Measurements from ENCODE around the gene WWC1.
A peak's percentile ranks its signal among the peaks of the same experiment; 100 is the strongest.
"Not testable (repeated sequence)": the region's sequence is repeated elsewhere in the genome, so short reads cannot be mapped to it uniquely, and the experiment has no call there.

WWC1 gene

DNA sequence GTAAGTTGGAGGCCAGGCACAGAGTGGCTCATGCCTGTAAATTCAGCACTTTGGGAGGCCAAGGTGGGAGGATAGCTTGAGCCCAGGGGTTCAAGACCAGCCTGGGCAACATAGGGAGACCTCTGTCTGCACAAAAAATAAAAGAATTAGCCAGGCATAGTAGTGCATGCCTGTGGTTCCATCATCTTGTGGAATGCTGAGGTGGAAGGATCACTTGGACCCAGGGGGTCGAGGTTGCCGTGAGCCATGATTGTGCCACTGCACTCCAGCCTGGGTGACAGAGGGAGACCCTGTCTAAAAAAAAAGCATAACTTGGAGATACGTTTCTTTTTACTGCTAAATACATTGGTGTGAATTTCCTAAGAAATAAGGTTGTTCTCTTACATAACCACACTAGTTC is 19.1 kb downstream of the WWC1 start:
- not testable (repeated sequence) for DNase-seq

DNA sequence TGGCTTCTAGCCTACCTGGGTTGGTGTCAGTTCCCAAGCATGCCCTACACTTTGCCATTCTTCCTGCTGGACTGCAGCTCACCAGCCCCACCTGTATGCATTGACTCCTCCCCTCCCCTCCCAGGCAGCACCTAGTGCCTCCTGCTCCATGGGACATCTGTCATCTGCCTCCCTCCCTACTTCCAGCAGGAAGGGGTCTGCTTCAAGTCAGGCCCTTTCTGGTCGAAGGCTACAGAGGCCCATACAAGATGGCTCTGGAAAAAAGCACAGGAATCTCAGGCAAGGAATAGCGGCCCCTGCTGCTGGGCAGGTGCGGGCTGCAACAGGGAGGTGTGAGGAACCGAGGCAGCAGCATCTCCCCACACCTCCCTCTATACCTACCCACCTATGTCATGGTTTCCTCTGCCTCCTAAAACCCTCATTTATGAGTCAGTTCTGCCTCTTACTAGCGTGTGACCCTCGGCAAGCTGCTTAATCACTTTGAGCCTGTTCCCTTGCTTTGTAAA is 19.7 kb downstream of the WWC1 start:
- DNase-seq = no peak

DNA sequence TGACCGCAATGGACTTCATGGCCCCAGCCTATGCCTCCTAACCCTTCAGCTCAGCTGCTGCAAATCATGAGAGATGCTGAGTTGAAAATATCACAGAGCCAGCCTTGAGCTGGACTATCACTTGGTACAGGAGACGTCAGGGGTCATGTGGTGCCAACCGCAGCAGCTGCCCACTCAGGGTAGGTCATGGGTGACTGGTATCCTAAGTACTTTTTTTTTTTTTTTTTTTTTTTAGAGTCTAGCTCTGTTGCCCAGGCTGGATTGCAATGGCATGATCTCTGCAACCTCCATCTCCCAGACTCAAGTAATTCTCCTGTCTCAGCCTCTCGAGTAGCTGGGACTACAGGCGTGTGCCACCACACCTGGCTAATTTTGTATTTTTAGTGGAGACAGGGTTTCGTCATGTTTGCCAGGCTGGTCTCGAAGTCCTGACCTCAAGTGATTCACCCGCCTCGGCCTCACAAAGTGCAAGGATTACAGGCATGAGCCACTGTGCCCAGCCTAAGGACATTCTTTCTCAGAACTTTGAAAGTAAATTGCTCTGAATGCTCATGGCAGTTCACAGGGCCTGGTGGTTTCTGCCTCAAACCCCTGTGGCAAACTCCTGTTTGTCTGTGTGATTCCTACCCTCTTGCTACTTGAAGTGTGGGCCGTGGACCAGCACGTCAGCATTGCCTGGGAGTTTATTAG is 21.3 kb downstream of the WWC1 start:
- no peak for DNase-seq

DNA sequence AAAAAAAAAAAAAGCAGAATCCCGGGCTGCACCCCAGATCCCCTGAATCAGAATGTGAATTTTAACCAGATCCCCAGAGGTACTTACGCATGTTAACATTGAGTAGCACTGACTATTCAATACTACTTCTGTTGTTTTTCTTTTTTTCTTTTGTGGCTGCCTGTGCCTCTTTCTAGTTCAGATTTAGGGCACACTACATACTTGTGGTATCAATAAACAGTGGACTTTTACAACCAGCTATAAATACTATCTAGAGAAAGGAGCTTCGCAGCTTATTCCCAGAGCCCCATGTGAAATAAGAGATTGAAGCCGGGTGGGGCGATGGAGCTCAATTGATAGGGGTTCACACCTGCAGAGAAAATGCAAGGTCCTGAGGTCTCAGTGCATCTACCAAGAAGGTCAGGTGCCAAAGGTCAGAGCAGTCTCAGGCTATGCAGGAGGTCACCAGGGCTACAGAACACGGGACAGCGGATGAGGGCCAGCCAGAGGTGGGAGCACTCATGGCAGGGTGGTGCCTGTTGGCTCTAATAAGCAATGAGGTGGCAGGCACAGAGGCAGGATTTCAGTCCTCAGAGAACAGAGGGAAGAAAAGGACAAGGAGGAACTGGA is 22.3 kb downstream of the WWC1 start:
- DNase-seq = no peak

DNA sequence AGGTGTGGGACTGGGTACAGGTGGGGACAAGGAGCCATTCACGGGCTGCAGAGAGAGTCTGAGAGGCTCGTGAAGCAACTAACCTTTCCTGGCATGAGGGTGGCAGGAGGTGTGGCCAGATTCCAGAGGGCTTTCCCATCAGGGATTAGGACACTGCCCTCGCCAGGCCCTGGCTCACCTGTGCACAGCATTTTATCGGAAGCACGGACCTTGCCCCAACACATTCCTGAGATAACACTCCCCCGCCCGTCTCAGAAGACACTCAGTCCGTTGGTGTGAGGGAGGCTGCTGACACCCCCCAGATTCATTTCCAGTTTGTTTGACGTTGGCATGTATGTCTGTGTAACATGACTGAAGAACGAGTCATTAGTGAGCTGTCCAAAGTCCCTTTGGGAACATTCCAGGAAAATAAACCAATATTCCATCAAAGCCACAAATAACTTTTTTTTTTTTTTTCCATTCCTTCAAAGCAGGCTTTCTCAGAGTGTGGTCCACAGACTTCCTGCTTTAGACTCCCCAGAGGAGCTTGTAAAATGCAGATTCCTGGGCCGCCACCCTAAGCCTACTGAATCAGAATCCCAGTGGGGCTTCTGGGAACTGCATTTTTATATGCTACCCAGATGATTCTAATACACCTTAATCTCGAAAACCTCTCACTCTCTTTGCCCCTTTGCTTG is 23.4 kb downstream of the WWC1 start:
- no peak for DNase-seq

DNA sequence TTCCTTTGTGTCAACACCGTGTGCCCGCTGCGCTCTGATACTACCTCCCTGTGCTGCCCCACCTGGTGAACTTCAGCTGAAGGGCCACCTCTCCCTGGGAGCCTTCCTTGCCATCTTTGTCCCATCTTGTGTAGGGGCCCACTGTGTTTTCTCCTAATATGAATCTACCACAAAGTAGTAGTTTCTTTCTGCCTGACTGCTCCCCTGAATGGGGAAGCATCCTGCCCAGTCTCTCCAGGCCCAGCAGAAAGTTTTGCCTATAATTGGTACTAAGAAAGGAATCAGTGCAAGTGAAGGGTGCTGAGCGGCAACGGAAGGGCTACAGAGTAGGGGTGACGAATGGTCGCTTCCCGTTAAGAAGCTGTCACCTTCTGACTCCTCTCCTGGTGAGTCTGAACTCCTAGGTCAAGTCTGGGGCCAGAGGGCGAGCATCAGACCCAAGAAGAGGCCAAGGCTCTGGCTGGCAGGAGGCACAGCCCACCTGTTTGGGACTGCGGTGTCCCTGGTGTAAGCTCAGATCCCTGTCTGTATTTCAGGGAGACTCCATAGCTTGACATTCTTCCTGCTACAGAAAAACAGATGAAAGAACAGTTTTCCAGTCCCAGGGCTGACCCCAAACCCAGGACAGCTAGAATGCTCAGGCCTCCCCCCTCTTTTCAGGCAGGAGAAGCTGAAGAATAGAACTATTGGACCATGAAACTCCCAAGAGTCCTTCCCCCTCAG is 24.1 kb downstream of the WWC1 start:
- no peak for DNase-seq

DNA sequence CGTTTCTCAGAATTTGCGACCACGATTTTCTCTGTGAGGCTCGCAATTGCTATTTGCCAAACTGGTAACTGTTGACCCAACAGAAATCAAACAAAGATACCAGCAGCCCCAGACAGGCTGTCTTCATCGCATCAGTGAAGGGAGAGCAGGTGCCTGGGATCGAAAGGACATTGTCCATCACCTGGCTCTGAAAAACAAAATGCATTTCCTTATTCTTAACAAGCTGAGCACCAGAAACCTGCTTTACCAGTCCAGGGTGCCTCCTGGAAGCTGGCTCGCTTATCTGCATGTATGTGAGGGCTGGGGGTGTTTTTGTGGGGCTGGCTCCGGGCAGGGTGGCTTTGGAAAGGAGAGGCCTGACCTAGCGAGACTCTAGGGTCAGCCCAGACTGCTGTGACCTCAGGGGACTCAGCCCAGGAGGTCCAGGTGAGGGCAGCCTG is 24.7 kb downstream of the WWC1 start:
- no peak for DNase-seq

DNA sequence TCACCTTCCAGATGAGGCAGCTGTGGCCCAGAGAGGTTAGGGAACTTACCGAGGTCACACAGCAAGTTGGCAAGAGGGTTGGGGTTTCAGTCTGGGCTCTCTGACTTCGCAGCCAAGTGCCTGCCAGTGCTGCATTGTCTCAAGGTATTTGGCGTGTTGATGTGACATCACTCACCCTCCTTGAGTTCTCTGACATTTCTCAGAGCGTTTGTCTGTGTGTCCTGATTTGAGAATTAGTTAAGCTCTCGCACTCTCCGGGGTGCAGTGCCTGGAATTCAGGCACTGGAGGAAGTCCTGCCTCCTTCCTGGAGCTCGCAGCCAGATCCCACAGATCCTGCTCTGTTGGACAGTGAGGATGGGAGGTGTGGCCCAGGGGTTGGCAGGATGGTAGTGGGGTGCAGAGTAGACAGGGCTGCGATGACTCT is 25.7 kb downstream of the WWC1 start:
- no peak for DNase-seq

DNA sequence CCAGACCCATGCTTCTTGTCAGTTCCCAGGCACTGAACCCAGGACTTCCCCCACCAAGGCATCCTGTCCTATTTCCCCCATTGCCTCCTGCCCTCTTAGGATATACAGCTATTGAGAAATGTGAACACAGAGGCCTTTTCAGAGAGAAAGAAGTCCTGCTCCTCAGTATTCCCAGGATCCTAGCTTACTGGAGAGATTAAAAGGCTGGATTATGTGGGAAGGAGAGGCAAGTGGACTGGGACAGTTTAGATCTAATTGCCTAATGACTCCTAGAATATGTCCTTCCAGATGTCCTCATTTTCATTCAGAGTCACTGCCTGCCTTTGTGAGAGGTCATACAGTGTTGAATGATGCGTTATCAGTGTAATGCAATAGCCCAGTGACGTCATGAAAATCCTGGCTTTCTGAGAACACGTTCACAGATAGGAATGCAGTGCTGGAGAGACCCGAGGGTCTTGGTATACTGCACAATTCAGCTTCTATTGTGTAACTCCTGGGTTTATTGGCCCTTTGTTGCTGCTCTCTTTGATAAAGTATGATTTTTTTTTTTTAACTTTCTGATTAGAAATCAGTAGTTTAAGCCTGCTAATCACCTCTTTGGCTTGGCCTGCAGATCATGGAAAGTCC is 26.2 kb downstream of the WWC1 start:
- no peak for DNase-seq

DNA sequence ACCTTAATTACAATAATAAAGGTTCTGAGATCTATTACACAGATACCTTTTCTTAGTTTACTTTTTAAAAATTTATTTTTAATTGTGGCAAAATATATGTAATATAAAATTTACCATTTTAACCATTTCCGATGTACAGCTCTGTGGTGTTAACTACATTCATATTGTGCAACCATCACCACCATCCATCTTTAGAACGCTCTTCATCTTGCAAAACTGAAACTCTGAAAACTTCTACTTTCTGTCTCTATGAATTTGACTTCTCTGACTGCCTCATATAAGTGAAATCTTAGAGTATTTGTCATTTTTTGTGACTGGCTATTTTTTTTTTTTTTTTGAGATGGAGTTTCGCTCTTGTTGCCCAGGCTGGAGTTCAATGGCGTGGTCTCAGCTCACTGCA is 26.8 kb downstream of the WWC1 start:
- DNase-seq = no peak

DNA sequence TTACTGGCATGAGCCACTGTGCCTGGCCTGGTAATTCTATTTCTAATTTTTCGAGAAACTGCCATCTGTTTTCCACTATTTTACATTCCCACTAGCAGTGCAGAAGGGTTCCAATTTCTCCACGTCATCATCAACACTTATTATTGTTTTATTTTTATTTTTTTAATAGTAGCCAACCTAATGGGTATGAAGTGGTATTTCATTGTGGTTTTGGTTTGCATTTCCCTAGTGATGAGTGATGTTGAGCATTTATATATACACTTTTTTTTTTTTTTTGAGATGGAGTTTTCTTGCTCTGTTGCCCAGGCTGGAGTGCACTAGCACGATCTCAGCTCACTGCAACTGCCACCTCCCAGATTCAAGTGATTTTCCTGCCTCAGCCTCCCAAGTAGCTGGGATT is 28.3 kb downstream of the WWC1 start:
- DNase-seq = no peak

DNA sequence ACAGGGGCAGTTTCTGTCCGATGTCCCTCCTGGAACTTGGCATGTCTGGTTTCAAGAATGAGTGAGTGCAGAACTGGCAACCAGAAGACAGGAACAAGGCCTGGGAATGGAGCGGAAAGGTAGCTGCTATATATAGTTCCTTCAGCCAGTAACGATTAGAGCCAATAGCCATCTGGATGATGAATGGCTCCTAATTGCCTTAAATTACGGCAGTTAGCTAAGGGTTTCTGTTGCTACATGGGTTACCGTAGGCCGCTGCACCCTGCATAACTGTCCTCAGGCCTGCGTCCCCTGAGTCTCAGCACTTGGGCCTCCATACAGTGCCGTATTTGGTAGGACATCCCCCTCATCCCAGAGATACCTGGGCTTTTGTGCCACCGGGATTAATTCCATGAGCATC is 29.4 kb downstream of the WWC1 start:
- no peak for DNase-seq

DNA sequence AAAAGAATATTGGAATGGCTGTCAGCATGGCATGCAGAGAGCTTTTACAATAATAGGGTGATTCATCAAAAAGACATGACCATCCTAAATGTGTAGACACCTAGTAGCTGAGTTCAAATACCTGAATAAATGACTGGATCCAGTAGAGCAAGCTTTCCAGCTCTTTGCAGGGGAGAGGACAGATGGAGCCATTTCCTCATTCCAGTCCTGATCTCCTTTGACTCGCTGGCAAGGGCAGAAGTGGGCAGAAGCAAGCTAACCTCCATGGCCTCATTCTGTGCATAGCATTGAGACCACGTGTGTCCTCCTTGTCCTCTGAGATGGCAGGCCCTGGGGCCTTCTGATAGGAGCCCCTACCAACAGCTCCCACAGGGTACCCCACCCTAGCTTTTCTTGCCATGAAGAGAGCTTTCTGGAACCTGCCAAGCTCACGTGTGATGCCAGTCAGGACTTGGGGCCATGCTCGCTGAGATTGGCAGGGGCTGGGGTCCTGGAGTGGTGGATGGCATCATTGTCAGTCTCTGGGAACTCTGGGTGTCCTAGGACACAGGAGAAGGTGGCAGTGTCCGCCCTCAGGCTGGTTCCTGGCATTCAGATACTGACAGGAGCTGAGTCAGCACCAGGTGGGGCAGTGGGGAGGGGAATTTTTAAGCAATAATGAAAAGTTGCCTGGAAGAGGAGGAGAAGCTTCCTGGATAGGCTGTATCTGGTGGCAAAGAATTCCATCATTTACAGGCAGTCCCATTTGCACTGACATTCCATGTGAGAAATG is 33.6 kb downstream of the WWC1 start:
- DNase-seq = no peak

DNA sequence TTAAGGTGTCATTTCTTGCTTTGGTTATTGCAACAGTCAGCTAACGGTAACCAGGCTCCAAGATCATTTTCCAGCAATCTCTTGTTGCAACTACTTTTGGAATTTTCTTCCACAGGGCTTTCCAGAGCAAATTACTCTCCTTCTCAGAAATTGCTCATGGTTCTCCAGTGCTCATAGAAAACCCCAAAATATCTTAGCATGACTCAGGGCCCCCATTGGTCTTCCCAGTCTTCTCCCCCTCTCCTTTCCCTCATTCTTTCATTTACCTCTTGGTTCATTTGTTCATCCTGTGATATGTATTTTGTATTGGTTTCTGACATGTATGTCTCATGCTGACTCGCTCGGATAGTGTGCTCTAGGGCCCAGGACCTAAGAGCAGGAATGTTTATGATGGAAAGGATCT is 35.6 kb downstream of the WWC1 start:
- DNase-seq = no peak

DNA sequence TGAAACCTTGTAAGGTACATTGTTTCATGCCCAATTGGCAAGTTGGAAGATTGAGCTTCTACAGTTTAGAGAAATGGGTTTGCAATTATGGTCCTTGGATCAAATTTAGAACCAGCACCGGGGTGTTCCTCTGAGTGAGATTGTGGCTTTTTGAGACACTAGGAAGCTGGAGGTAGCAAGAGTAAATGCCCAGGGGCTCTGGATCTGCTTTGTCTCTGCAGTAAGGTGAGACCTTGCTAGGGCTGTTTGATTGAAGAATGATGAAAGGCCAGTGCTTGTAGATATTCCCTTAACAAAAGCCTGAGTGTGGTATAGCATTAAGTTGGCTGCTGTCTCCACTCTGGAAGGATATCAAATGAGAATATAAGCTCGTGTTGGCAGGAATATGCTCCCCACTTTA is 36.0 kb downstream of the WWC1 start:
- DNase-seq = no peak

DNA sequence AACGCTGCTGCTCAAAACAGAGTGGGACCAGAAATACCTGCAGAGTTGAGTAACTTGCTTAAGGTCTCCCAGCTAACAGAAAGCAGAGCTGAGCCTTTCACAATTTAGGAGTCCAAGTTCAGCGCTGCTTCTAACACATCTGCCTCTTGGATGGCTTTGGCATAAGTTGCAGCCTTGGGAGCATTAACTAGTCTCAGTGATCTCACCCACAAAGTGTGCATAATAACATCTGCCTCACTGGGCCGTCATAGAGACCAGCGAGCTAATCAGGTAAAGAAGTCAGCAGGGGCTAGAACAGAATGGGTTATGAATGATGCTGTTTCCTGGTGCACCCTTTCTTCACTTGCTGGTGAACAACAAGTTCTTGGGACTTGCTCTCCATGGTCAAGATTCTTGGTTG is 36.5 kb downstream of the WWC1 start:
- DNase-seq = no peak

DNA sequence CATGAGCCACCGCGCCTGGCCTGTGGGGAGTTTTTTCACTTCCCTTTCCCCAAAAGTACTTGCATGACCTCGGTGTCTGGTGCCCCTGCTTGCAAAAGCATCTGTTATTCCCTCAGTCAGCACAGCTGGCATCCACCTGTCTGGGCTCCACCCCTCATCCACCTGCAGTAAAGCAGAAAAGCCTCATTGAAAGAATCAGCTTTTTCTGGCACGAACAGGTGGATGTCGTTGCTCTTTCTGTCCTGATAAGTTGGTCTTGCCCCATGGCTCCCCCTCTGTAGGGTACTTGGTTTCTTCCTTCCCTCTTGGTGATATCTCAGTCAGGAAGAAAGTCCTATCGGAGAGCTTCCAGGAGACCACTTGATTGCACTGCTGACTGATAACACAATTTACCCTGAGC is 37.4 kb downstream of the WWC1 start:
- no peak for DNase-seq

DNA sequence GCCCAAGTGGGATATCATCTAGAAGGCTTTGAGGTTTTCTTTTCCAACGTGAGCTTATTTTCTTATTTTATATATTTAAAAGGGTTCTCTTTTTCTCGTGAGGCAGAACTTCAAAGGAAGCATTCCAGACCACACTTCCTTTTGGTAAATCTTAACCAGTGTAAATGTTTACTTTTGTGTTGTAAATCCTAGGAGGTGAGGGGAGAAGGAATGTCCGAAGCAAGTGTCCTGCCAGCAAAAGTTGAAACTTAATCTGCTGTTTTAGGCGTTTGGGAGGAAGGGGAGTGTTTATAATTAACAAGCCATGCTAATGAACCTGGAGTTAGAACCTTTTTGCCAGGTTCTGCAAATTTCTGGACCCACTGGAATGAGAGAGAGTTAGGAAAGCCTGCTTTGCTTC is 37.9 kb downstream of the WWC1 start:
- DNase-seq = no peak

DNA sequence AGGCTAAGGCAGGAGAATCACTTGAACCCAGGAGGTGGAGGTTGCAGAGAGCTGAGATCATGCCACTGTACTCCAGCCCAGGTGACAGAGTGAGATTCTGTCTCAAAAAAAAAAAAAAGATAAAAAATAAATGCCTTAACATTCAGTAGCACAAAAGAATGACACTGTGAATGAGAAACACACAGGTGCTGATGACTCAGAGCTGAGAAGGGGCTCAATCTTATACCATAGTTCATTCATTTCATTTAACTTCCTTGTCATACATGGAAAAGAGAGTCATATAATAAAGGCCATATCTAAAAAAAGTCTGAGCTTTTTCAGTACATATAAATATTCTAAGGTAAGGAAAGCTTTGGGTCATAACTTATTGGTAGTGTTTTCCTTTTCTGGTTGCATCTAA is 40.6 kb downstream of the WWC1 start:
- no peak for DNase-seq

DNA sequence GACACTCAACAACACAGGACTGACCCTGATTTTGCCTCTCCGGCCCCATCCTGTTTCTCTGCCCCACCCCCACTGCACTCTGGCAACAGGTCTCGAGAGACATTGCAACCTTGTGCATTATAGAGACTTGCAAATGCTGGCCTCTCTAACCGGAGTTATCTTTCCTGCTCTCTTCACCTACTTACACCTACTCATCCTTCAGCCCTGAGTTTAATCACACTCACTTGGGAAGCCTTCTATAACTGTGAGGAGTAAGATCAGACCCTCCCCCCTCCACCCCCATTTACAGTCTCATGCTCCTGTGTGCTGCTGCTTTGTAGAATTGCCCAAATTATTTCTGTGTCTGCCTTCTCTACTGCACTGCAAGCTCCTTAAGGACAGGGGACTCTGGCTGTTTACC is 42.8 kb downstream of the WWC1 start:
- DNase-seq = no peak

DNA sequence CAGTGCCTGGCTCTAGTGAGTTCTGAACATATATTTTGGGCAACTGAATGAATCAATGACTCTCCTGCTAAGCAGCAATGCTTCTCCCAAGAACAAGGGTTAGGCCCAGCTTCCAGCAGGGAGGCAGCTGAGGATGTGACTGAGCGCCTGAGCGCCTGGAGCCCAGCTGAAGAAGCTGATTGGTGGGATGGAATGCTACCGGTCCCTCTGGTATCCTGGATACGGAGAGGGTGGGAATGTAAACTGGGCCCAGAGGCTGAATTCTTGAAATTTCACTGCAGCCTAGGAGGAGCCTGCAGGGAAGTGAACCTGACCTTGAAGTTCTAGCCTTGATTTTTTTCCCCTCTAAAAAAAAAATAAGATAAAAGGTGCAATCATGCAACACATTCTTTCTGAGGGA is 43.2 kb downstream of the WWC1 start:
- peak; percentile 40 for DNase-seq

DNA sequence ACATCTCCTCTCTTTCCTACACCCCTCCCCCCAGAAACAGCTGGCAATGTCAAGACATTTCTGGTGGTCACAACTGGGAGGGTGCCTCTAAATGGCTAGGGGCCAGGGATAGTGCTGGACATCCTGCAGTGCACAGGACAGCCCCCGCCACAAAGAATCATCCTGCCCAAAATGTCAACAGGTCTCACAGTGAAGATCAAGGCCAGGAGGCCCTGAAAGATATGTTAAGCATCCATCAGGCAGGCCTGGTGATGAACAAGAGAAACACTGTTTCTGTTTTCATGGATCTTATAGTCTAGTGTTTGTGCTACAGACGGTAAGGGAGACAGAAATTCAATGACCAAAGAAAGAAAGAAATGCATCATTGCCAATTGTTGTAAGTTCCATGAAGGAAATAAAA is 45.9 kb downstream of the WWC1 start:
- no peak for DNase-seq
